GM23338 (cell line): ENCODE data around the gene ZIC5. TPM values are rescaled to one million over a fixed set of nuclear protein-coding genes. Genes with fewer than 3 reads are reported as not detected.

Experiments used
- ATAC-seq: fragments of 200-7000 bp; cut with Tn5 transposase; 3 replicates; pipeline ENCODE4 v1.9.1; 2020
- DNase-seq: peaks from one replicate; pipeline ENCODE4 v3.0.0-alpha.2; 2015; ENCODE audit warnings: low spot score
- H2AFZ ChIP-seq: fragments of 200-600 bp; sonication (generic); 2 replicates; pipeline ENCODE4 v1.8.0; 2016; ENCODE audit warnings: antibody characterized with exemption, mild to moderate bottlenecking, moderate library complexity
- H3F3A ChIP-seq: fragments of 200-600 bp; sonication (generic); replicated peaks from 2 replicates; pipeline ENCODE4 v1.8.0; 2017; ENCODE audit warnings: antibody characterized with exemption, mixed run types, low read depth
- H3K27ac ChIP-seq: fragments of 200-600 bp; sonication (generic); 2 replicates; pipeline ENCODE4 v1.6.1; 2016; ENCODE audit warnings: low read depth
- H3K27me3 ChIP-seq: fragments of 200-600 bp; sonication (generic); 2 replicates; pipeline ENCODE4 v1.8.0; 2016; ENCODE audit warnings: mild to moderate bottlenecking, mixed run types, moderate library complexity; ENCODE audit not compliant: insufficient read depth
- H3K36me3 ChIP-seq: fragments of 200-600 bp; sonication (generic); 2 replicates; pipeline ENCODE4 v1.8.0; 2016; ENCODE audit warnings: mild to moderate bottlenecking; ENCODE audit not compliant: insufficient read depth
- H3K4me1 ChIP-seq: fragments of 200-600 bp; sonication (generic); 2 replicates; pipeline ENCODE4 v1.8.0; 2016; ENCODE audit warnings: mild to moderate bottlenecking, moderate library complexity; ENCODE audit not compliant: insufficient read depth
- H3K4me2 ChIP-seq: fragments of 200-600 bp; sonication (generic); 2 replicates; pipeline ENCODE4 v1.7.1; 2017; ENCODE audit warnings: mixed run types
- H3K4me3 ChIP-seq: fragments of 200-600 bp; sonication (generic); 2 replicates; pipeline ENCODE4 v1.6.1; 2016; ENCODE audit warnings: mixed run types
- H3K79me2 ChIP-seq: fragments of 200-600 bp; sonication (generic); replicated peaks from 2 replicates; pipeline ENCODE4 v1.8.0; 2017; ENCODE audit warnings: mild to moderate bottlenecking; ENCODE audit not compliant: insufficient read depth
- H3K9me2 ChIP-seq: fragments of 200-600 bp; sonication (generic); 2 replicates; pipeline ENCODE4 v1.8.0; 2017; ENCODE audit not compliant: insufficient read depth
- H4K20me1 ChIP-seq: fragments of 200-600 bp; sonication (generic); replicated peaks from 2 replicates; pipeline ENCODE4 v1.8.0; 2017; ENCODE audit warnings: mild to moderate bottlenecking; ENCODE audit not compliant: insufficient read depth
- H3K27ac Mint-ChIP-seq: 2 replicates; pipeline ENCODE4 v1.8.0; 2020; ENCODE audit warnings: inconsistent platforms, mild to moderate bottlenecking, moderate library complexity, mixed read lengths
- H3K27me3 Mint-ChIP-seq: 3 replicates; pipeline ENCODE4 v1.8.0; 2022; ENCODE audit warnings: low read depth, mild to moderate bottlenecking, moderate library complexity, mixed read lengths, inconsistent platforms; ENCODE audit not compliant: insufficient read depth, poor library complexity
- H3K36me3 Mint-ChIP-seq: 3 replicates; pipeline ENCODE4 v1.8.0; 2021; ENCODE audit warnings: low read depth, mild to moderate bottlenecking, inconsistent platforms, moderate library complexity, mixed read lengths
- H3K4me1 Mint-ChIP-seq: 3 replicates; pipeline ENCODE4 v1.8.0; 2020; ENCODE audit warnings: mild to moderate bottlenecking, inconsistent platforms, mixed read lengths
- H3K4me3 Mint-ChIP-seq: 3 replicates; pipeline ENCODE4 v1.8.0; 2021; ENCODE audit warnings: moderate library complexity, mild to moderate bottlenecking, inconsistent platforms, mixed read lengths
- H3K9me3 Mint-ChIP-seq: 3 replicates; pipeline ENCODE4 v1.8.0; 2020; ENCODE audit warnings: moderate library complexity, mild to moderate bottlenecking, inconsistent platforms, mixed read lengths
- CREB1 ChIP-seq: fragments of 250-450 bp; sonication (Bioruptor Pico); IDR thresholded peaks from 2 replicates; pipeline ENCODE4 v1.5.0; 2020; ENCODE audit warnings: low read depth, mild to moderate bottlenecking, moderate library complexity
- EZH2 ChIP-seq: fragments of 200-600 bp; sonication (generic); IDR thresholded peaks from one replicate; pipeline ENCODE4 v1.8.0; 2017; ENCODE audit warnings: antibody characterized with exemption, mild to moderate bottlenecking, low read depth; ENCODE audit not compliant: unreplicated experiment
- EZH2phosphoT487 ChIP-seq: fragments of 200-600 bp; sonication (generic); IDR thresholded peaks from one replicate; pipeline ENCODE4 v1.8.1; 2018; ENCODE audit warnings: antibody characterized with exemption; ENCODE audit not compliant: unreplicated experiment
- JUNB ChIP-seq: IDR thresholded peaks from one replicate; pipeline ENCODE4 v1.6.1; 2016; ENCODE audit warnings: antibody characterized with exemption; ENCODE audit not compliant: unreplicated experiment
- NANOG ChIP-seq: IDR thresholded peaks from 2 replicates; pipeline ENCODE4 v1.6.1; 2016; ENCODE audit warnings: antibody characterized with exemption, borderline replicate concordance
- POLR2AphosphoS5 ChIP-seq: IDR thresholded peaks from 2 replicates; pipeline ENCODE4 v1.6.1; 2016; ENCODE audit warnings: antibody characterized with exemption, low read depth
- REST ChIP-seq: IDR thresholded peaks from one replicate; pipeline ENCODE4 v1.6.1; 2018; ENCODE audit warnings: antibody characterized with exemption; ENCODE audit not compliant: unreplicated experiment
- ZNF114 ChIP-seq: fragments of 250-450 bp; sonication (Bioruptor Pico); IDR thresholded peaks from 2 replicates; pipeline ENCODE4 v1.5.0; 2020; ENCODE audit warnings: mild to moderate bottlenecking, moderate library complexity
- ZNF331 ChIP-seq: fragments of 250-450 bp; sonication (Bioruptor Pico); IDR thresholded peaks from 2 replicates; pipeline ENCODE4 v1.5.0; 2020; ENCODE audit warnings: low read depth, mild to moderate bottlenecking, moderate library complexity
- ZNF462 ChIP-seq: fragments of 250-450 bp; sonication (Bioruptor Pico); IDR thresholded peaks from 2 replicates; pipeline ENCODE4 v1.5.0; 2020; ENCODE audit warnings: mild to moderate bottlenecking, moderate library complexity
- polyA plus RNA-seq: library from polyadenylated mRNA; unstranded; fragments of >200 nt; fragmentation: Nextera tagmentation; extraction: Ambion mirVana; gene quantifications from 2 replicates; pipeline ENCODE4 v1.2.1, GENCODE V29; 2016
- total RNA-seq: library from RNA; depleted of rRNA; stranded (reverse); fragments of >200 nt; shearing (Covaris generic); gene quantifications from 2 replicates; pipeline ENCODE4 v1.2.3, GENCODE V29; 2014

Gene ZIC5
- total and polyA plus RNA-seq, 2 experiments from 2014 or later, result 14.1 to 28.0 TPM

GRCh38 chr13:99948907-99949678 is 22.5 kb downstream of the ZIC5 start:
- Mint-ChIP-seq H3K4me3 (no peak overlapping the region), H3K4me1 (peaks cover 34% of the 10 kb centered on the region), H3K27ac (no peak overlapping the region), H3K27me3 (peaks cover 25% of the 10 kb centered on the region), H3K9me3 (no peaks in the 10 kb centered on the region), H3K36me3 (no peaks in the 10 kb centered on the region; the same call in 2 of the 3 replicates)
- Histone ChIP-seq H3K36me3 (no peaks in the 10 kb centered on the region), H3K9me2 (no peaks in the 10 kb centered on the region; the same call in 1 of the 2 replicates), H3K27ac (no peak overlapping the region), H3K4me3 (no peak overlapping the region), H4K20me1 (no peaks in the 10 kb centered on the region), H3F3A (no peaks in the 10 kb centered on the region), H3K27me3 (peaks cover 14% of the 10 kb centered on the region), H3K79me2 (no peaks in the 10 kb centered on the region), H3K4me2 (no peak overlapping the region), H3K4me1 (peaks cover 8% of the 10 kb centered on the region), H2AFZ (no peak overlapping the region)
- TF ChIP-seq REST (no peak), ZNF331 (CRISPR knock-in tag) (no peak)
- DNase-seq (no peak), ATAC-seq (no peak)

GRCh38 chr13:99948411-99948810 is 23.2 kb downstream of the ZIC5 start:
- peaks cover 7% of the 10 kb centered on the region; the same call in 1 of the 2 replicates for H3K27me3 ChIP-seq
- Mint-ChIP-seq H3K27me3 (peaks cover 23% of the 10 kb centered on the region), H3K27ac (no peak overlapping the region), H3K9me3 (no peaks in the 10 kb centered on the region), H3K4me3 (no peak overlapping the region), H3K36me3 (no peaks in the 10 kb centered on the region), H3K4me1 (peaks cover 28% of the 10 kb centered on the region)
- no peaks in the 10 kb centered on the region; the same call in 1 of the 2 replicates for H3K9me2 ChIP-seq
- ATAC-seq (no peak), DNase-seq (no peak)
- H4K20me1 ChIP-seq, result no peaks in the 10 kb centered on the region
- H3K4me3 ChIP-seq, result no peak overlapping the region
- H2AFZ ChIP-seq, result no peak overlapping the region
- no peaks in the 10 kb centered on the region for H3K79me2 ChIP-seq
- H3K27ac ChIP-seq, result no peak overlapping the region
- H3K4me1 ChIP-seq, result peaks cover 8% of the 10 kb centered on the region
- no peak overlapping the region for H3K4me2 ChIP-seq
- 0 out of 2 replicates have a peak, but pooled peaks cover 3% of the 10 kb centered on the region for H3F3A ChIP-seq
- H3K36me3 ChIP-seq, result no peaks in the 10 kb centered on the region
- TF ChIP-seq EZH2phosphoT487 (no peak), JUNB (no peak), NANOG (no peak), CREB1 (no peak), ZNF331 (CRISPR knock-in tag) (no peak), ZNF462 (CRISPR knock-in tag) (no peak), EZH2 (no peak), ZNF114 (CRISPR knock-in tag) (no peak), POLR2AphosphoS5 (no peak)
